GM12878 (cell line): ENCODE measurements around the gene ESRRG. TPM values are rescaled to one million over a fixed set of nuclear protein-coding genes. Genes with fewer than 3 reads are reported as not detected.

Experiments
- ATAC-seq: fragments of 200-7000 bp; cut with Tn5 transposase; 3 replicates; pipeline ENCODE4 v1.9.1; 2020; ENCODE audit warnings: mild to moderate bottlenecking, moderate library complexity
- BruUV-seq: library from RNA; stranded (reverse); fragments of 400-500 nt; replicated peaks from 2 replicates; lab custom pipeline; 2021; lab: Mats Ljungman, UMichigan
- CTCF ChIA-PET: fragments of 300-600 bp; sonication (Branson Sonifier 250); formaldehyde crosslinking; extraction: SDS; loops from one replicate; lab custom pipeline; 2021; ENCODE audit warnings: inconsistent platforms; lab: Yijun Ruan, JAX
- POLR2A ChIA-PET: fragments of 350-600 bp; formaldehyde crosslinking; extraction: SDS; loops from one replicate; lab custom pipeline; 2021; ENCODE audit warnings: inconsistent platforms; lab: Charles Lee
- RAD21 ChIA-PET: fragments of 300-600 bp; sonication (Branson Sonifier 250); formaldehyde crosslinking; loops from one replicate; lab custom pipeline; 2023; ENCODE audit warnings: antibody characterized with exemption; ENCODE audit not compliant: unreplicated experiment; lab: Charles Lee
- SMC1A ChIA-PET: fragments of 300-600 bp; sonication (Branson Sonifier 250); formaldehyde crosslinking; loops from one replicate; lab custom pipeline; 2023; ENCODE audit not compliant: unreplicated experiment, uncharacterized antibody; lab: Charles Lee
- DNase-seq: peaks from one replicate; pipeline ENCODE4 v3.0.0-alpha.2; 2011; ENCODE audit warnings: low read depth, low spot score
- FAIRE-seq: peaks from 3 replicates; lab custom pipeline; 2011; peaks lifted over from hg19 to GRCh38; lab: Jason Lieb, UNC
- H2AFZ ChIP-seq: 2 replicates; pipeline ENCODE4 v1.6.0; 2011; ENCODE audit warnings: low read depth, low read length, control low read depth; ENCODE audit not compliant: control insufficient read depth
- H3K27ac ChIP-seq: 2 replicates; pipeline ENCODE4 v1.5.1; 2011; ENCODE audit warnings: control low read depth; ENCODE audit not compliant: control insufficient read depth, insufficient read depth
- H3K27me3 ChIP-seq, 2 experiments: replicated peaks in 1 of 2; 2 replicates each; pipeline versions ENCODE4 v1.6.0 to v1.6.1; 2011; ENCODE audit warnings: low read length in 1 of 2; ENCODE audit not compliant: control insufficient read depth in 2 of 2, insufficient read depth in 2 of 2
- H3K36me3 ChIP-seq, 2 experiments: 2 replicates each; pipeline ENCODE4 v1.5.1; 2011; ENCODE audit warnings: low read length in 1 of 2; ENCODE audit not compliant: control insufficient read depth in 2 of 2, insufficient read depth in 2 of 2
- H3K4me1 ChIP-seq: 2 replicates; pipeline ENCODE4 v1.6.1; 2011; ENCODE audit warnings: mild to moderate bottlenecking, low read length, moderate library complexity, mixed read lengths; ENCODE audit not compliant: control insufficient read depth, insufficient read depth
- H3K4me2 ChIP-seq: 2 replicates; pipeline ENCODE4 v1.6.0; 2011; ENCODE audit warnings: control low read depth; ENCODE audit not compliant: control insufficient read depth, insufficient read depth
- H3K4me3 ChIP-seq: fragments of 200-600 bp; sonication (generic); 2 replicates; pipeline ENCODE4 v1.5.1; 2016
- H3K79me2 ChIP-seq: 2 replicates; pipeline ENCODE4 v1.6.0; 2011; ENCODE audit warnings: low read length; ENCODE audit not compliant: control insufficient read depth, insufficient read depth
- H3K9ac ChIP-seq: 2 replicates; pipeline ENCODE4 v1.8.0; 2011; ENCODE audit warnings: low read length, control low read depth, mixed read lengths; ENCODE audit not compliant: control insufficient read depth, insufficient read depth
- H3K9me3 ChIP-seq: replicated peaks from 3 replicates; pipeline ENCODE4 v1.5.1; 2011; ENCODE audit warnings: mild to moderate bottlenecking, low read length; ENCODE audit not compliant: control insufficient read depth, insufficient read depth
- H4K20me1 ChIP-seq: 2 replicates; pipeline ENCODE4 v1.6.0; 2011; ENCODE audit not compliant: control insufficient read depth, insufficient read depth
- EP300 ChIP-seq, 2 experiments: fragments of 150-350 bp in 1 of 2; IDR thresholded peaks; 2 replicates each; pipeline ENCODE4 v1.6.1; 2011 to 2012; ENCODE audit warnings: low read depth in 2 of 2, low read length in 2 of 2, borderline replicate concordance in 1 of 2, improper control_type of control experiment in 1 of 2, inconsistent platforms in 1 of 2; ENCODE audit not compliant: control insufficient read depth in 1 of 2
- NRF1 ChIP-seq: conservative IDR thresholded peaks from 2 replicates; pipeline ENCODE4 v1.6.1; 2011; ENCODE audit warnings: mild to moderate bottlenecking, low read depth, low read length, improper control_type of control experiment
- TAF1 ChIP-seq: IDR thresholded peaks from 2 replicates; pipeline ENCODE4 v1.6.1; 2011; ENCODE audit warnings: mild to moderate bottlenecking, low read depth, low read length, borderline replicate concordance
- WRNIP1 ChIP-seq: IDR thresholded peaks from 2 replicates; pipeline ENCODE4 v1.6.1; 2011; ENCODE audit warnings: low read depth, low read length, improper control_type of control experiment, borderline replicate concordance
- WGBS: methylation state at CpG from one replicate; pipeline ENCODE4 v1.1.6; 2016; ENCODE audit warnings: low lambda C conversion rate; ENCODE audit not compliant: insufficient replicate concordance, insufficient coverage; ENCODE audit errors: missing lambda C conversion rate; 5-methylcytosine and 5-hydroxymethylcytosine counted together
- in situ Hi-C: fragments of 300-500 bp; cut with MboI; formaldehyde crosslinking; loops from 9 replicates; pipeline ENCODE4 v1.14.3; 2018; ENCODE audit warnings: mixed read lengths
- intact Hi-C: fragments of 100-400 bp; cut with micrococcal nuclease; formaldehyde crosslinking; loops from one replicate; pipeline ENCODE4 v1.14.2; 2022; ENCODE audit not compliant: unreplicated experiment
- polyA plus RNA-seq, 11 experiments: library from polyadenylated mRNA; depleted of rRNA in 4 of 11; unstranded in 6 of 11; stranded (reverse) in 5 of 11; fragments of >200 nt; fragmentation: Nextera tagmentation in 4 of 11; fragmentation: Illumina TruSeq in 1 of 11; extraction: Ambion mirVana in 4 of 11; extraction: Trizol in 1 of 11; gene quantifications; 1 replicate in 1 of 11; 2 replicates in 10 of 11; pipeline versions ENCODE4 v1.2.1 to v1.2.3, GENCODE V29; 2011 to 2016; ENCODE audit warnings: inconsistent platforms in 2 of 11, missing spikeins in 2 of 11, low read depth in 1 of 11
- total RNA-seq, 4 experiments: library from RNA; depleted of rRNA in 3 of 4; stranded (reverse); fragments of >200 nt in 3 of 4; fragmentation: Illumina TruSeq in 1 of 4; extraction: Trizol in 1 of 4; gene quantifications; 2 replicates each; pipeline versions ENCODE4 v1.2.1 to v1.2.3, GENCODE V29; 2013 to 2021

Gene ESRRG
- total and polyA plus RNA-seq, 10 of the 15 experiments (the other 5 are each of a cell fraction or from before 2014, with no cell fraction given) = 0.03 TPM; not detected in 9

GRCh38 chr1:216553766-216554165 is 169.5 kb downstream of the ESRRG start:
- Histone ChIP-seq H4K20me1 (no peaks in the 10 kb centered on the region), H3K4me2 (no peak overlapping the region), H2AFZ (no peak overlapping the region), H3K9ac (no peak overlapping the region), H3K27ac (no peak overlapping the region), H3K4me1 (no peaks in the 10 kb centered on the region), H3K36me3 (no peaks in the 10 kb centered on the region), H3K79me2 (no peaks in the 10 kb centered on the region), H3K4me3 (no peak overlapping the region), H3K9me3 (no peaks in the 10 kb centered on the region), H3K27me3 (no peaks in the 10 kb centered on the region)
- 0% methylated on average over 3 of the region's 3 CpGs for WGBS
- ChIA-PET POLR2A (no interaction called here), CTCF (no interaction called here), RAD21 (no interaction called here), SMC1A (no interaction called here)
- no peak for TF ChIP-seq NRF1
- TF ChIP-seq WRNIP1 = no peak
- ATAC-seq = no peak
- intact Hi-C loops = no loop called here
- BruUV-seq = no TSS peak
- no peak for DNase-seq
- no peak for FAIRE-seq
- in situ Hi-C loops = no loop called here

- Histone ChIP-seq H3K9ac (no peak overlapping the region), H3K79me2 (no peaks in the 10 kb centered on the region), H3K27me3 (no peaks in the 10 kb centered on the region), H2AFZ (no peak overlapping the region), H3K36me3 (no peaks in the 10 kb centered on the region), H4K20me1 (no peaks in the 10 kb centered on the region), H3K9me3 (no peaks in the 10 kb centered on the region), H3K4me3 (no peak overlapping the region), H3K4me1 (no peaks in the 10 kb centered on the region), H3K4me2 (no peak overlapping the region), H3K27ac (no peak overlapping the region)
- DNase-seq (no peak), FAIRE-seq (no peak), ATAC-seq (no peak)
- ChIA-PET RAD21 (interaction anchor here (0.6 kb wide), 1 partner anchor 20 kb away, joined by 3 read pairs; no protein-coding TSS in a partner anchor), POLR2A (no interaction called here), CTCF (no interaction called here), SMC1A (interaction anchor here (0.8 kb wide), 1 partner anchor 177 kb away, joined by 3 read pairs; no protein-coding TSS in a partner anchor)
- 6% methylated on average over 1 of the region's 1 CpG for WGBS
- in situ Hi-C loops (no loop called here), intact Hi-C loops (no loop called here)
- TF ChIP-seq TAF1 (no peak), EP300 (IDR thresholded peaks at IDR 0.05; ENCODE audit: borderline replicate concordance in 1 of 2, control insufficient read depth in 1 of 2, low read depth in 2 of 2, low read length in 2 of 2) (no peak)
- no TSS peak for BruUV-seq
Measured at GRCh38 chr1:216553040-216553439, 170.2 kb downstream of the ESRRG start.
